Measurements from ENCODE around the gene ING2. TPM values are rescaled to one million over a fixed set of nuclear protein-coding genes. Genes with fewer than 3 reads are reported as not detected.

Gene ING2
- total and polyA plus RNA-seq, 2 of the 8 experiments (the other 6 are each of a cell fraction or from before 2014, with no cell fraction given): 5.1 to 16.1 TPM

DNA sequence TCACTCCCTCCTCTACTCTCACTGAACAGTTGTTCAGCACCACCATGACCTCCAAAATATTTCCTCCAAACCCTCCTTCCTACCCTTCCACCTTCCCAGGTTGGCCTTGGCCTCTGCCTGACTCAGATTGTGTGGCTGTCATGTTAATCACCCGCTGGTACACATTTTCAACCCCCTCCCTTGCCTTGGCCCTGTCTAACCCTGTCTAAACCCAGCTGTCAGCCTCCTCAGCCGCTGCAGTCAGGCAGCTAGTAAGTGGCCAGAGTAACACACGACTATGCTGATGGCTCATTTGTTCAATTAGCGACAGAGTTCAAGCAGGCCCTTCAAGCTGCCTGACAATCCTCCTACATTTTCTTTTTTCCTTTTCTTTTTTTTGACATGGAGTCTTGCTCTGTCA lies 18.0 kb downstream of the ING2 start:
- Histone ChIP-seq H3K23me2 (ENCODE audit: low read depth, low read length) (0 out of 2 replicates have a peak, but pooled peaks cover 2% of the 10 kb centered on the region), H4K8ac (ENCODE audit: extremely low read depth, insufficient read depth, low read length) (no peak overlapping the region), H3K79me2 (ENCODE audit: control insufficient read depth in 1 of 2, insufficient read depth in 2 of 2, low read length in 2 of 2) (no peaks in the 10 kb centered on the region), H3K56ac (replicated peaks; ENCODE audit: insufficient read length, low read depth, low read length) (no peak overlapping the region), H3K27ac (ENCODE audit: low read depth, low read length) (no peak overlapping the region), H2AFZ (ENCODE audit: low read length) (no peak overlapping the region), H3K23ac (ENCODE audit: insufficient read length) (no peak overlapping the region), H3K18ac (ENCODE audit: extremely low read depth, low read length) (no peak overlapping the region), H3K36me3 (ENCODE audit: control insufficient read depth in 2 of 4, insufficient read depth in 4 of 4, low read length in 3 of 4) (no peaks in the 10 kb centered on the region), H3K4me3 (ENCODE audit: extremely low read depth in 1 of 4, insufficient read depth in 2 of 4, low read depth in 3 of 4, low read length in 4 of 4) (no peak overlapping the region), H2BK5ac (ENCODE audit: low read depth, low read length) (no peak overlapping the region), H2BK15ac (ENCODE audit: low read length) (no peak overlapping the region), H2BK12ac (ENCODE audit: low read depth, low read length) (0 out of 2 replicates have a peak overlapping the region, but pooled peaks have one; percentile 50), H3K14ac (ENCODE audit: insufficient read length) (no peak overlapping the region), H4K5ac (ENCODE audit: insufficient read length, low read depth, low read length) (no peak overlapping the region), H3K79me1 (ENCODE audit: low read depth, low read length) (no peaks in the 10 kb centered on the region), H2AK5ac (ENCODE audit: low read depth, low read length) (no peak overlapping the region), H2BK20ac (ENCODE audit: low read length) (no peak overlapping the region), H3K4me2 (ENCODE audit: insufficient read depth in 1 of 2, low read depth in 2 of 2, low read length in 2 of 2) (no peak overlapping the region), H4K91ac (replicated peaks; ENCODE audit: insufficient read length, low read length) (no peak overlapping the region), H4K20me1 (replicated peaks in 1 of 2; ENCODE audit: control insufficient read depth in 1 of 2, insufficient read depth in 2 of 2, low read length in 2 of 2) (no peaks in the 10 kb centered on the region), H3K27me3 (replicated peaks in 1 of 4; ENCODE audit: control insufficient read depth in 3 of 4, extremely low read depth in 1 of 4, insufficient read depth in 3 of 4, low read length in 3 of 4) (peaks cover 0 to 1% (median 0%) of the 10 kb centered on the region in 4 experiments; a peak in 1 of 7 replicates), H3K9me3 (ENCODE audit: insufficient read depth in 2 of 2, low read depth in 1 of 2, low read length in 1 of 2) (no peaks in the 10 kb centered on the region), H3K9ac (replicated peaks in 1 of 4; ENCODE audit: extremely low read depth in 1 of 4, low read depth in 3 of 4, low read length in 3 of 4) (no peak overlapping the region), H2BK120ac (replicated peaks; ENCODE audit: low read depth, low read length) (no peak overlapping the region), H3K4ac (replicated peaks; ENCODE audit: insufficient read length, low read depth, low read length) (no peak overlapping the region), H3K4me1 (replicated peaks in 1 of 4; ENCODE audit: control insufficient read depth in 3 of 4, insufficient read depth in 4 of 4, low read length in 3 of 4) (peaks cover 0 to 3% (median 0%) of the 10 kb centered on the region in 4 experiments; a peak in 1 of 7 replicates)
- no peak for TF ChIP-seq KDM5A (IDR thresholded peaks at IDR 0.05; ENCODE audit: low read length)
- no peak for TF ChIP-seq JUN (IDR thresholded peaks at IDR 0.05; ENCODE audit: low read depth, low read length)
- TF ChIP-seq HDAC2 (IDR thresholded peaks at IDR 0.05; ENCODE audit: borderline replicate concordance in 1 of 2, low read depth in 2 of 2, low read length in 2 of 2): no peak
- TF ChIP-seq YY1 (IDR thresholded peaks at IDR 0.05; ENCODE audit: low read depth, low read length): no peak
- TF ChIP-seq FOSL1 (IDR thresholded peaks at IDR 0.05; ENCODE audit: insufficient read depth, low read depth, low read length): no peak
- no peak for TF ChIP-seq SP1 (IDR thresholded peaks at IDR 0.05; ENCODE audit: low read depth, low read length)
- TF ChIP-seq MAFK (IDR thresholded peaks at IDR 0.05; ENCODE audit: low read depth, low read length): no peak
- TF ChIP-seq POLR2A (IDR thresholded peaks at IDR 0.05; ENCODE audit: control extremely low read depth in 1 of 2, low read depth in 2 of 2, low read length in 2 of 2): no peak
- TF ChIP-seq, protein P1, sequence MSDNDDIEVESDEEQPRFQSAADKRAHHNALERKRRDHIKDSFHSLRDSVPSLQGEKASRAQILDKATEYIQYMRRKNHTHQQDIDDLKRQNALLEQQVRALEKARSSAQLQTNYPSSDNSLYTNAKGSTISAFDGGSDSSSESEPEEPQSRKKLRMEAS (IDR thresholded peaks at IDR 0.05): no peak
- no peak for TF ChIP-seq TAF1 (IDR thresholded peaks at IDR 0.05; ENCODE audit: low read depth, low read length)
- no peak for TF ChIP-seq SRF (IDR thresholded peaks at IDR 0.05; ENCODE audit: low read depth, low read length)
- TF ChIP-seq NRF1 (IDR thresholded peaks at IDR 0.05; ENCODE audit: low read depth, low read length): no peak
- POLR2A ChIA-PET (ENCODE audit: partially characterized antibody): no interaction called here
- 90% methylated on average over 4 of the region's 4 CpGs; no CpG with 5 or more reads in 1 of the 2 experiments for WGBS, 2 experiments (ENCODE audit: extremely low coverage in 1 of 2, insufficient coverage in 1 of 2, insufficient read length in 1 of 2, insufficient replicate concordance in 2 of 2, low coverage in 1 of 2, low lambda C conversion rate in 2 of 2, missing lambda C conversion rate in 1 of 2)
- CTCF ChIA-PET (ENCODE audit: partially characterized antibody): interaction anchor here (1.2 kb wide), 1 partner anchor 10 kb away, joined by 4 read pairs; no protein-coding TSS in a partner anchor
- DNase-seq (ENCODE audit: low read depth in 1 of 2, low spot score in 2 of 2) (no peak), FAIRE-seq (no peak)

Data from H1 (cell line).